Upper lobe of left lung (tissue), 4 donors: ENCODE results near the gene TTF1.

Experiments
- EP300 ChIP-seq, 4 donors: sonication (generic); formaldehyde crosslinking; IDR thresholded peaks; one replicate each; pipeline ENCODE4 v1.5.1; 2017; ENCODE audit warnings: antibody characterized with exemption in 4 of 4, control low read depth in 2 of 4
- POLR2A ChIP-seq, 4 donors: fragments of 450-650 bp; IDR thresholded peaks; one replicate each; pipeline ENCODE4 v1.5.1; 2016 to 2017; ENCODE audit warnings: antibody characterized with exemption in 4 of 4, mild to moderate bottlenecking in 2 of 4
- POLR2AphosphoS5 ChIP-seq, 2 donors: sonication (generic); formaldehyde crosslinking; IDR thresholded peaks; one replicate each; pipeline ENCODE4 v1.5.1; 2017; ENCODE audit warnings: antibody characterized with exemption in 2 of 2

- TF ChIP-seq POLR2A (IDR thresholded peaks at IDR 0.05) (no peak), POLR2AphosphoS5 (IDR thresholded peaks at IDR 0.05) (no peak), EP300 (IDR thresholded peaks at IDR 0.05) (no peak)
Observed at GRCh38 chr9:132412089-132412488, 5.4 kb upstream of the TTF1 start.
